ENCODE results near the gene ITGA1. TPM values are rescaled to one million over a fixed set of nuclear protein-coding genes. Genes with fewer than 3 reads are reported as not detected.
A peak's percentile ranks its signal among the peaks of the same experiment; 100 is the strongest.

The ITGA1 gene
- total and polyA plus RNA-seq, 2 of the 13 experiments (the other 11 are each of a cell fraction or from before 2014, with no cell fraction given), result 23.1 to 28.6 TPM

DNA sequence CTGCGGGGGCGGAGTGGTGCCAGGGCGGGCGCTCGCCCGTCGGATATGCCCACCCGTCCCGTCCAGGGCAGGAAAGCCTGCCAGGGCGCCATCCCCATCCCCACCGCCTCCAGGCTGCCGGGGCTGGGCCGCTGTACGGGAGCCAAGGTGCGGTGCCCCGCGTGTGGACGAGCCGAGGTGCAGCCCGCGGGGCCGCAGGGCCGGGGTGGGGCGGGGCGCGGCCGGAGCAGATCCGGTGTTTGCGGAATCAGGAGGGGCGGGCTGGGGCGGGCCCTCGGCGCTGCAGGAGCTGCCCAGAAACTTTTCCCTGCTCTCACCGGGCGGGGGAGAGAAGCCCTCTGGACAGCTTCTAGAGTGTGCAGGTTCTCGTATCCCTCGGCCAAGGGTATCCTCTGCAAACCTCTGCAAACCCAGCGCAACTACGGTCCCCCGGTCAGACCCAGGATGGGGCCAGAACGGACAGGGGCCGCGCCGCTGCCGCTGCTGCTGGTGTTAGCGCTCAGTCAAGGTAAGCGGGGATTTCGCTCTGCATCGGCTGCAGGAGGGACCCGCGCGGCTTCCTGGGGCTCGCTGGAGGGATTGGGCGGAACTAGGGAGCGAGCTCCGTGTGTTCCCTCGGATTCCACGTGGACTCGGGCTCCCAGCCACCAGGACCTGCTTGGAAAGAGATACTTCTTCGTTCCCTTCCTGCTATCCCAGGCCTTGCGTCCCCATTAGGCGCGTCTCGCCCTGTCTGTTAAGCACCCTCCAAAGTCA is 201.5 kb downstream of the ITGA1 start, which contains the start of gene ITGA2 (continued):
- TF ChIP-seq, protein P1, sequence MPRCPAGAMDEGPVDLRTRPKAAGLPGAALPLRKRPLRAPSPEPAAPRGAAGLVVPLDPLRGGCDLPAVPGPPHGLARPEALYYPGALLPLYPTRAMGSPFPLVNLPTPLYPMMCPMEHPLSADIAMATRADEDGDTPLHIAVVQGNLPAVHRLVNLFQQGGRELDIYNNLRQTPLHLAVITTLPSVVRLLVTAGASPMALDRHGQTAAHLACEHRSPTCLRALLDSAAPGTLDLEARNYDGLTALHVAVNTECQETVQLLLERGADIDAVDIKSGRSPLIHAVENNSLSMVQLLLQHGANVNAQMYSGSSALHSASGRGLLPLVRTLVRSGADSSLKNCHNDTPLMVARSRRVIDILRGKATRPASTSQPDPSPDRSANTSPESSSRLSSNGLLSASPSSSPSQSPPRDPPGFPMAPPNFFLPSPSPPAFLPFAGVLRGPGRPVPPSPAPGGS (CRISPR knock-in tag; IDR thresholded peaks at IDR 0.05), result peak; percentile 65
- TF ChIP-seq SRSF4 (IDR thresholded peaks at IDR 0.05; ENCODE audit: low read depth, low read length, poor library complexity, severe bottlenecking), result no peak
- no peak for TF ChIP-seq KLF15 (CRISPR knock-in tag; IDR thresholded peaks at IDR 0.05; ENCODE audit: borderline replicate concordance)
- TF ChIP-seq TOPORS (CRISPR knock-in tag; IDR thresholded peaks at IDR 0.05), result no peak; the same call in 1 of the 2 replicates
- no peak for TF ChIP-seq ZFP37 (CRISPR knock-in tag; IDR thresholded peaks at IDR 0.05; ENCODE audit: borderline replicate concordance)
- peak; percentile 73 for TF ChIP-seq ASH2L (IDR thresholded peaks at IDR 0.05; ENCODE audit: insufficient read length, low read depth, low read length)
- no peak for TF ChIP-seq HNRNPH1 (optimal IDR thresholded peaks at IDR 0.05; ENCODE audit: low read depth, low read length)
- TF ChIP-seq, protein P2, sequence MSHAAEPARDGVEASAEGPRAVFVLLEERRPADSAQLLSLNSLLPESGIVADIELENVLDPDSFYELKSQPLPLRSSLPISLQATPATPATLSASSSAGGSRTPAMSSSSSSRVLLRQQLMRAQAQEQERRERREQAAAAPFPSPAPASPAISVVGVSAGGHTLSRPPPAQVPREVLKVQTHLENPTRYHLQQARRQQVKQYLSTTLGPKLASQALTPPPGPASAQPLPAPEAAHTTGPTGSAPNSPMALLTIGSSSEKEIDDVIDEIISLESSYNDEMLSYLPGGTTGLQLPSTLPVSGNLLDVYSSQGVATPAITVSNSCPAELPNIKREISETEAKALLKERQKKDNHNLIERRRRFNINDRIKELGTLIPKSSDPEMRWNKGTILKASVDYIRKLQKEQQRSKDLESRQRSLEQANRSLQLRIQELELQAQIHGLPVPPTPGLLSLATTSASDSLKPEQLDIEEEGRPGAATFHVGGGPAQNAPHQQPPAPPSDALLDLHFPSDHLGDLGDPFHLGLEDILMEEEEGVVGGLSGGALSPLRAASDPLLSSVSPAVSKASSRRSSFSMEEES (CRISPR knock-in tag; IDR thresholded peaks at IDR 0.05), result no peak; the same call in 1 of the 2 replicates
- TF ChIP-seq, protein P3, sequence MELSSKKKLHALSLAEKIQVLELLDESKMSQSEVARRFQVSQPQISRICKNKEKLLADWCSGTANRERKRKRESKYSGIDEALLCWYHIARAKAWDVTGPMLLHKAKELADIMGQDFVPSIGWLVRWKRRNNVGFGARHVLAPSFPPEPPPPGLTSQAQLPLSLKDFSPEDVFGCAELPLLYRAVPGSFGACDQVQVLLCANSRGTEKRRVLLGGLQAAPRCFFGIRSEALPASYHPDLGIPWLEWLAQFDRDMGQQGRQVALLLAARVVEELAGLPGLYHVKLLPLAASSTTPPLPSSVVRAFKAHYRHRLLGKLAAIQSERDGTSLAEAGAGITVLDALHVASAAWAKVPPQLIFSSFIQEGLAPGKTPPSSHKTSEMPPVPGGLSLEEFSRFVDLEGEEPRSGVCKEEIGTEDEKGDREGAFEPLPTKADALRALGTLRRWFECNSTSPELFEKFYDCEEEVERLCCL (CRISPR knock-in tag; IDR thresholded peaks at IDR 0.05; ENCODE audit: borderline replicate concordance), result no peak
- TF ChIP-seq HOXA5 (CRISPR knock-in tag; IDR thresholded peaks at IDR 0.05), result peak; percentile 54
- no peak for TF ChIP-seq STAT5B (CRISPR knock-in tag; IDR thresholded peaks at IDR 0.05)
- no peak for TF ChIP-seq NAIF1 (CRISPR knock-in tag; IDR thresholded peaks at IDR 0.05; ENCODE audit: borderline replicate concordance)
- no peak for TF ChIP-seq ZNF264 (CRISPR knock-in tag; IDR thresholded peaks at IDR 0.05)
- TF ChIP-seq, protein P4, sequence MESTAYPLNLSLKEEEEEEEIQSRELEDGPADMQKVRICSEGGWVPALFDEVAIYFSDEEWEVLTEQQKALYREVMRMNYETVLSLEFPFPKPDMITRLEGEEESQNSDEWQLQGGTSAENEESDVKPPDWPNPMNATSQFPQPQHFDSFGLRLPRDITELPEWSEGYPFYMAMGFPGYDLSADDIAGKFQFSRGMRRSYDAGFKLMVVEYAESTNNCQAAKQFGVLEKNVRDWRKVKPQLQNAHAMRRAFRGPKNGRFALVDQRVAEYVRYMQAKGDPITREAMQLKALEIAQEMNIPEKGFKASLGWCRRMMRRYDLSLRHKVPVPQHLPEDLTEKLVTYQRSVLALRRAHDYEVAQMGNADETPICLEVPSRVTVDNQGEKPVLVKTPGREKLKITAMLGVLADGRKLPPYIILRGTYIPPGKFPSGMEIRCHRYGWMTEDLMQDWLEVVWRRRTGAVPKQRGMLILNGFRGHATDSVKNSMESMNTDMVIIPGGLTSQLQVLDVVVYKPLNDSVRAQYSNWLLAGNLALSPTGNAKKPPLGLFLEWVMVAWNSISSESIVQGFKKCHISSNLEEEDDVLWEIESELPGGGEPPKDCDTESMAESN (CRISPR knock-in tag; conservative IDR thresholded peaks at IDR 0.05), result no peak; the same call in none of the 2 replicates
- TF ChIP-seq, protein P5, sequence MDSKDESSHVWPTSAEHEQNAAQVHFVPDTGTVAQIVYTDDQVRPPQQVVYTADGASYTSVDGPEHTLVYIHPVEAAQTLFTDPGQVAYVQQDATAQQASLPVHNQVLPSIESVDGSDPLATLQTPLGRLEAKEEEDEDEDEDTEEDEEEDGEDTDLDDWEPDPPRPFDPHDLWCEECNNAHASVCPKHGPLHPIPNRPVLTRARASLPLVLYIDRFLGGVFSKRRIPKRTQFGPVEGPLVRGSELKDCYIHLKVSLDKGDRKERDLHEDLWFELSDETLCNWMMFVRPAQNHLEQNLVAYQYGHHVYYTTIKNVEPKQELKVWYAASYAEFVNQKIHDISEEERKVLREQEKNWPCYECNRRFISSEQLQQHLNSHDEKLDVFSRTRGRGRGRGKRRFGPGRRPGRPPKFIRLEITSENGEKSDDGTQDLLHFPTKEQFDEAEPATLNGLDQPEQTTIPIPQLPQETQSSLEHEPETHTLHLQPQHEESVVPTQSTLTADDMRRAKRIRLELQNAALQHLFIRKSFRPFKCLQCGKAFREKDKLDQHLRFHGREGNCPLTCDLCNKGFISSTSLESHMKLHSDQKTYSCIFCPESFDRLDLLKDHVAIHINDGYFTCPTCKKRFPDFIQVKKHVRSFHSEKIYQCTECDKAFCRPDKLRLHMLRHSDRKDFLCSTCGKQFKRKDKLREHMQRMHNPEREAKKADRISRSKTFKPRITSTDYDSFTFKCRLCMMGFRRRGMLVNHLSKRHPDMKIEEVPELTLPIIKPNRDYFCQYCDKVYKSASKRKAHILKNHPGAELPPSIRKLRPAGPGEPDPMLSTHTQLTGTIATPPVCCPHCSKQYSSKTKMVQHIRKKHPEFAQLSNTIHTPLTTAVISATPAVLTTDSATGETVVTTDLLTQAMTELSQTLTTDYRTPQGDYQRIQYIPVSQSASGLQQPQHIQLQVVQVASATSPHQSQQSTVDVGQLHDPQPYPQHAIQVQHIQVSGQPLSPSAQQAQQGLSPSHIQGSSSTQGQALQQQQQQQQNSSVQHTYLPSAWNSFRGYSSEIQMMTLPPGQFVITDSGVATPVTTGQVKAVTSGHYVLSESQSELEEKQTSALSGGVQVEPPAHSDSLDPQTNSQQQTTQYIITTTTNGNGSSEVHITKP (CRISPR knock-in tag; IDR thresholded peaks at IDR 0.05; ENCODE audit: low read depth), result 0 out of 2 replicates have a peak, but pooled peaks have one; percentile 31
- peak; percentile 29; the same call in 1 of the 2 replicates for TF ChIP-seq NR2C2 (CRISPR knock-in tag; IDR thresholded peaks at IDR 0.05; ENCODE audit: borderline replicate concordance)
- TF ChIP-seq SP2 (CRISPR knock-in tag; IDR thresholded peaks at IDR 0.05), result no peak; the same call in 1 of the 2 replicates

Data from HepG2 (cell line).